HCT116 (cell line): Measurements from ENCODE around the gene ABTB1. TPM values are rescaled to one million over a fixed set of nuclear protein-coding genes. Genes with fewer than 3 reads are reported as not detected.

Experiments used
- ATAC-seq: fragments of 200-7000 bp; cut with Tn5 transposase; 2 replicates; pipeline ENCODE4 v1.9.1; 2020; ENCODE audit warnings: mild to moderate bottlenecking, moderate library complexity
- BruUV-seq: library from RNA; stranded (reverse); fragments of 400-500 nt; replicated peaks from 2 replicates; lab custom pipeline; 2021; lab: Mats Ljungman, UMichigan
- CTCF ChIA-PET: fragments of 300-600 bp; sonication (Branson Sonifier 250); formaldehyde crosslinking; loops from one replicate; lab custom pipeline; 2021; ENCODE audit warnings: antibody characterized with exemption; lab: Charles Lee
- POLR2A ChIA-PET: fragments of 300-600, 350-600 bp; sonication (Branson Sonifier 250); formaldehyde crosslinking; loops from one replicate; lab custom pipeline; 2021; ENCODE audit warnings: antibody characterized with exemption; lab: Charles Lee
- RAD21 ChIA-PET, 2 experiments: fragments of 300-600 bp; sonication (Branson Sonifier 250); formaldehyde crosslinking; loops; one replicate each; lab custom pipeline; 2023; ENCODE audit warnings: low total read pairs in 2 of 2; ENCODE audit not compliant: uncharacterized antibody in 2 of 2, unreplicated experiment in 2 of 2, low non-redundant PET in 1 of 2; lab: Charles Lee
- DNase-seq: peaks from one replicate; pipeline ENCODE4 v3.0.0-alpha.2; 2010; ENCODE audit warnings: low read depth, low spot score
- H2AFZ ChIP-seq: fragments of 200-600 bp; shearing (Covaris generic), sonication (generic); 2 replicates; pipeline ENCODE4 v1.6.1; 2017; ENCODE audit warnings: low read depth, mixed run types, mixed read lengths, antibody characterized with exemption, low read length; ENCODE audit not compliant: poor library complexity, severe bottlenecking
- H3K27ac ChIP-seq: 2 replicates; pipeline ENCODE4 v1.5.1; 2012; ENCODE audit warnings: low read depth, low read length
- H3K27me3 ChIP-seq: fragments of 200-600 bp; sonication (generic); 2 replicates; pipeline ENCODE4 v1.6.1; 2016; ENCODE audit warnings: mixed run types, low read length, mixed read lengths; ENCODE audit not compliant: insufficient read depth
- H3K36me3 ChIP-seq, 2 experiments: fragments of 200-500 bp in 1 of 2; fragments of 200-600 bp in 1 of 2; sonication (Bioruptor generic) in 1 of 2; sonication (generic) in 1 of 2; 2 replicates each; pipeline versions ENCODE4 v1.5.1 to v1.6.1; 2014 to 2016; ENCODE audit warnings: low read length in 2 of 2, inconsistent platforms in 1 of 2, mixed read lengths in 1 of 2, mixed run types in 1 of 2; ENCODE audit not compliant: insufficient read depth in 2 of 2, control insufficient read depth in 1 of 2
- H3K4me1 ChIP-seq, 2 experiments: fragments of 200-600 bp in 1 of 2; sonication (generic) in 1 of 2; 2 replicates each; pipeline versions ENCODE4 v1.5.1 to v1.6.1; 2012 to 2017; ENCODE audit warnings: low read length in 2 of 2, inconsistent platforms in 1 of 2, mild to moderate bottlenecking in 1 of 2, mixed read lengths in 1 of 2, mixed run types in 1 of 2, moderate library complexity in 1 of 2; ENCODE audit not compliant: insufficient read depth in 2 of 2, control insufficient read depth in 1 of 2
- H3K4me2 ChIP-seq: fragments of 200-600 bp; sonication (generic); 2 replicates; pipeline ENCODE4 v1.6.1; 2017; ENCODE audit warnings: mixed run types, low read length, mixed read lengths
- H3K4me3 ChIP-seq, 2 experiments: fragments of 200-600 bp in 1 of 2; sonication (generic) in 1 of 2; replicated peaks in 1 of 2; 2 replicates each; pipeline ENCODE4 v1.5.1; 2011 to 2016; ENCODE audit warnings: low read length in 2 of 2, control low read depth in 1 of 2, low read depth in 1 of 2, mild to moderate bottlenecking in 1 of 2, mixed read lengths in 1 of 2, mixed run types in 1 of 2
- H3K79me2 ChIP-seq: fragments of 200-600 bp; sonication (generic); 2 replicates; pipeline ENCODE4 v1.6.1; 2017; ENCODE audit warnings: mild to moderate bottlenecking, mixed run types, low read length, moderate library complexity, mixed read lengths; ENCODE audit not compliant: insufficient read depth
- H3K9ac ChIP-seq: fragments of 200-600 bp; sonication (generic); 2 replicates; pipeline ENCODE4 v1.6.1; 2016; ENCODE audit warnings: low read length, mixed read lengths
- H3K9me2 ChIP-seq: fragments of 200-600 bp; sonication (generic), shearing (Covaris generic); 2 replicates; pipeline ENCODE4 v1.6.1; 2017; ENCODE audit warnings: mixed run types, mild to moderate bottlenecking, moderate library complexity; ENCODE audit not compliant: insufficient read depth
- H3K9me3 ChIP-seq, 2 experiments: fragments of 200-500 bp in 1 of 2; fragments of 200-600 bp in 1 of 2; sonication (Bioruptor generic) in 1 of 2; sonication (generic) in 1 of 2; 2 replicates each; pipeline ENCODE4 v1.6.1; 2014 to 2017; ENCODE audit warnings: low read length in 2 of 2, mixed read lengths in 2 of 2, inconsistent platforms in 1 of 2, low read depth in 1 of 2, mild to moderate bottlenecking in 1 of 2, mixed run types in 1 of 2, moderate library complexity in 1 of 2; ENCODE audit not compliant: control insufficient read depth in 1 of 2, insufficient read depth in 1 of 2
- H4K20me1 ChIP-seq: fragments of 200-600 bp; sonication (generic), shearing (Covaris generic); 2 replicates; pipeline ENCODE4 v1.6.1; 2017; ENCODE audit warnings: mixed run types, mild to moderate bottlenecking, moderate library complexity; ENCODE audit not compliant: insufficient read depth
- ATF3 ChIP-seq: IDR thresholded peaks from 2 replicates; pipeline ENCODE4 v1.6.1; 2012
- CBX3 ChIP-seq: IDR thresholded peaks from 2 replicates; pipeline ENCODE4 v1.6.1; 2012; ENCODE audit warnings: low read depth
- CEBPB ChIP-seq: IDR thresholded peaks from 2 replicates; pipeline ENCODE4 v1.6.1; 2012; ENCODE audit warnings: low read depth
- CTCF ChIP-seq, 3 experiments: fragments of 200-600 bp in 1 of 3; sonication (generic) in 1 of 3; IDR thresholded peaks in 2 of 3; conservative IDR thresholded peaks in 1 of 3; 2 replicates each; pipeline ENCODE4 v1.5.1; 2012 to 2017; ENCODE audit warnings: low read depth in 2 of 3, low read length in 2 of 3, antibody characterized with exemption in 1 of 3, borderline replicate concordance in 1 of 3, control low read depth in 1 of 3, mild to moderate bottlenecking in 1 of 3, mixed read lengths in 1 of 3, mixed run types in 1 of 3, moderate library complexity in 1 of 3; ENCODE audit not compliant: insufficient read depth in 1 of 3
- EGR1 ChIP-seq: IDR thresholded peaks from 2 replicates; pipeline ENCODE4 v1.6.1; 2012; ENCODE audit warnings: low read depth
- ELF1 ChIP-seq: IDR thresholded peaks from 2 replicates; pipeline ENCODE4 v1.6.1; 2012; ENCODE audit warnings: low read depth, borderline replicate concordance
- EZH2 ChIP-seq: fragments of 200-600 bp; sonication (generic); IDR thresholded peaks from 2 replicates; pipeline ENCODE4 v1.6.1; 2017; ENCODE audit warnings: antibody characterized with exemption, mixed run types
- EZH2phosphoT487 ChIP-seq: fragments of 200-600 bp; IDR thresholded peaks from 2 replicates; pipeline ENCODE4 v1.6.1; 2018; ENCODE audit warnings: antibody characterized with exemption, borderline replicate concordance
- FOSL1 ChIP-seq: IDR thresholded peaks from 2 replicates; pipeline ENCODE4 v1.6.1; 2012; ENCODE audit warnings: low read depth
- JUND ChIP-seq: IDR thresholded peaks from 2 replicates; pipeline ENCODE4 v1.6.1; 2012
- MAX ChIP-seq: IDR thresholded peaks from 2 replicates; pipeline ENCODE4 v1.6.1; 2012
- POLR2A ChIP-seq: IDR thresholded peaks from 2 replicates; pipeline ENCODE4 v1.7.0; 2011; ENCODE audit warnings: borderline replicate concordance; ENCODE audit not compliant: insufficient read depth, insufficient read length; ENCODE audit errors: extremely low read depth
- POLR2AphosphoS5 ChIP-seq: IDR thresholded peaks from 2 replicates; pipeline ENCODE4 v1.6.1; 2011; ENCODE audit warnings: mild to moderate bottlenecking, low read depth, low read length, moderate library complexity
- SP1 ChIP-seq: IDR thresholded peaks from 2 replicates; pipeline ENCODE4 v1.6.1; 2012; ENCODE audit warnings: low read depth
- TCF7L2 ChIP-seq: IDR thresholded peaks from 2 replicates; pipeline ENCODE4 v1.7.0; 2011; ENCODE audit warnings: borderline replicate concordance, inconsistent platforms; ENCODE audit not compliant: insufficient read depth, insufficient read length; ENCODE audit errors: extremely low read depth
- YY1 ChIP-seq: IDR thresholded peaks from 2 replicates; pipeline ENCODE4 v1.6.1; 2011; ENCODE audit warnings: low read length, low read depth, moderate library complexity, mild to moderate bottlenecking; ENCODE audit not compliant: insufficient replicate concordance; ENCODE audit errors: extremely low read depth
- ZFX ChIP-seq: fragments of 450-650 bp; IDR thresholded peaks from 2 replicates; pipeline ENCODE4 v1.6.1; 2017
- ZNF274 ChIP-seq: fragments of 200-500 bp; sonication (Bioruptor generic); IDR thresholded peaks from 2 replicates; pipeline ENCODE4 v1.6.1; 2014; ENCODE audit warnings: mild to moderate bottlenecking, low read depth, low read length, inconsistent platforms
- intact Hi-C: fragments of 100-400 bp; cut with micrococcal nuclease; formaldehyde crosslinking; loops from 2 replicates; pipeline ENCODE4 v1.10.0; 2022
- total RNA-seq: library from RNA; stranded (reverse); gene quantifications from one replicate; pipeline ENCODE4 v1.2.1, GENCODE V29; 2021; ENCODE audit not compliant: unreplicated experiment

Gene ABTB1
- total RNA-seq, 1 experiment from 2014 or later = 19.4 TPM

- H3K4me1 ChIP-seq = peaks cover 13 to 34% of the 10 kb centered on the region in 2 experiments
- no peaks in the 10 kb centered on the region for H3K36me3 ChIP-seq
- H3K27me3 ChIP-seq = no peaks in the 10 kb centered on the region
- H3K27ac ChIP-seq = no peak overlapping the region
- H4K20me1 ChIP-seq = no peaks in the 10 kb centered on the region
- POLR2A ChIA-PET = no interaction called here
- ATAC-seq = no peak
- TF ChIP-seq SP1 = no peak
- no peak for TF ChIP-seq ZFX
- no peak for TF ChIP-seq MAX
- no peak for TF ChIP-seq ZNF274
- TF ChIP-seq TCF7L2 = no peak
- no peak for TF ChIP-seq POLR2A
- TF ChIP-seq EGR1 = no peak
- no peak for TF ChIP-seq CTCF (IDR thresholded peaks at IDR 0.05 in 2 of 3, conservative IDR thresholded peaks at IDR 0.05 in 1 of 3; ENCODE audit: borderline replicate concordance in 1 of 3, insufficient read depth in 1 of 3, low read depth in 2 of 3, low read length in 2 of 3)
- no peak for TF ChIP-seq ELF1
- no peak for TF ChIP-seq POLR2AphosphoS5
- TF ChIP-seq CEBPB = no peak
- no peak for TF ChIP-seq CBX3
- no peak for TF ChIP-seq JUND
- no peak for TF ChIP-seq ATF3
- no peak for TF ChIP-seq YY1
- no peak for TF ChIP-seq EZH2phosphoT487
- no peak for TF ChIP-seq EZH2
- no peak for TF ChIP-seq FOSL1
- TF ChIP-seq, all 23 proteins: peak for 0
- Histone ChIP-seq H3K9ac (no peak overlapping the region), H3K9me3 (no peaks in the 10 kb centered on the region), H3K9me2 (no peaks in the 10 kb centered on the region), H3K79me2 (no peaks in the 10 kb centered on the region), H2AFZ (no peak overlapping the region), H3K4me3 (no peak overlapping the region), H3K4me2 (no peak overlapping the region)
- intact Hi-C loops = no loop called here
- DNase-seq = no peak
- no TSS peak for BruUV-seq
- ChIA-PET CTCF (no interaction called here), RAD21 (no interaction called here)
Observed at GRCh38 chr3:127686512-127686894, 13.8 kb downstream of the ABTB1 start.
